Endothelial cell of umbilical vein (primary cell): ENCODE data around the gene INS.

Experiments used
- CTCF ChIP-seq, 2 donors: IDR thresholded peaks; 1 replicate in 1 of 2; 2 replicates in 1 of 2; pipeline ENCODE4 v1.5.1; 2011; ENCODE audit warnings: low read length in 2 of 2, mild to moderate bottlenecking in 2 of 2, moderate library complexity in 2 of 2, control low read depth in 1 of 2, inconsistent platforms in 1 of 2, low read depth in 1 of 2; ENCODE audit not compliant: insufficient read depth in 1 of 2; ENCODE audit errors: extremely low read depth in 1 of 2
- EZH2 ChIP-seq: IDR thresholded peaks from 2 replicates; pipeline ENCODE4 v1.6.1; 2012; ENCODE audit warnings: borderline replicate concordance, low read depth, mild to moderate bottlenecking, moderate library complexity, low read length, inconsistent platforms; ENCODE audit not compliant: severe bottlenecking
- TF ChIP-seq, protein P1 (sequence below): IDR thresholded peaks from 2 replicates; pipeline ENCODE4 v1.6.1; 2011; ENCODE audit not compliant: insufficient read depth, insufficient read length

DNA sequence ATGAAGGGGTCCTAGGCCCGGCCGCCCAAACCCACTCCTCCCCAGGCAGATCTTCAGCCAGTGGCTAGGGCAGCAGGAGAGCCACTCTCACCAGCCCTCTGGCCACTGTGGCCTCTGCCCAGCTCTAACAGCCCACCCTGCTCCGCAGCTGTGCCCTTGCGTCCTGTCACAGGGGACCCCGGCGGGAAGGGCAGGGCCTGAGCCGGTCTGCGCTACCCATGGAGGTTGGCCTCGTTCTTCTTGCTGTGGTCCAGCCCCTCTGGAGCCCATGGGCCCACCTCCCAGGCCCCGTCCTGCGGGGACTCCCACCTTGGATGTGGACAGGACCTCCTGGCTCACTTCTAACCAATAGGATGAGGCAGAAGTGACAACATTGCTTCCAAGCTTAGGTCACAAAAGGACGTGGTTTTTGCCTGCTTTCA, 48.9 kb upstream of the INS start:
- TF ChIP-seq, protein P1, sequence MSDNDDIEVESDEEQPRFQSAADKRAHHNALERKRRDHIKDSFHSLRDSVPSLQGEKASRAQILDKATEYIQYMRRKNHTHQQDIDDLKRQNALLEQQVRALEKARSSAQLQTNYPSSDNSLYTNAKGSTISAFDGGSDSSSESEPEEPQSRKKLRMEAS, result no peak
- TF ChIP-seq EZH2, result no peak
- no peak for TF ChIP-seq CTCF (IDR thresholded peaks at IDR 0.05; ENCODE audit: extremely low read depth in 1 of 2, insufficient read depth in 1 of 2, low read depth in 1 of 2, low read length in 2 of 2)
